Epithelial cell of proximal tubule (primary cell): ENCODE measurements around the gene ACSL1. TPM values are rescaled to one million over a fixed set of nuclear protein-coding genes. Genes with fewer than 3 reads are reported as not detected.
A peak's percentile ranks its signal among the peaks of the same experiment; 100 is the strongest.

Source experiments
- DNase-seq: peaks from one replicate; pipeline ENCODE4 v3.0.0-alpha.2; 2011; ENCODE audit warnings: low read depth
- H3K4me3 ChIP-seq: 2 replicates; pipeline ENCODE4 v1.5.1; 2011; ENCODE audit warnings: low read depth, mild to moderate bottlenecking, low read length
- total RNA-seq: library from RNA; depleted of rRNA; stranded (reverse); fragments of >200 nt; gene quantifications from 2 replicates; pipeline ENCODE4 v1.2.3, GENCODE V29; 2015
- TF ChIP-seq, protein P1 (sequence below): conservative IDR thresholded peaks from 2 replicates; pipeline ENCODE4 v1.5.1; 2012; ENCODE audit warnings: low read depth, mild to moderate bottlenecking, low read length

Gene ACSL1
- total RNA-seq, 1 donor from 2014 or later, result 18.5 TPM

- no peak overlapping the region for H3K4me3 ChIP-seq
- TF ChIP-seq, protein P1, sequence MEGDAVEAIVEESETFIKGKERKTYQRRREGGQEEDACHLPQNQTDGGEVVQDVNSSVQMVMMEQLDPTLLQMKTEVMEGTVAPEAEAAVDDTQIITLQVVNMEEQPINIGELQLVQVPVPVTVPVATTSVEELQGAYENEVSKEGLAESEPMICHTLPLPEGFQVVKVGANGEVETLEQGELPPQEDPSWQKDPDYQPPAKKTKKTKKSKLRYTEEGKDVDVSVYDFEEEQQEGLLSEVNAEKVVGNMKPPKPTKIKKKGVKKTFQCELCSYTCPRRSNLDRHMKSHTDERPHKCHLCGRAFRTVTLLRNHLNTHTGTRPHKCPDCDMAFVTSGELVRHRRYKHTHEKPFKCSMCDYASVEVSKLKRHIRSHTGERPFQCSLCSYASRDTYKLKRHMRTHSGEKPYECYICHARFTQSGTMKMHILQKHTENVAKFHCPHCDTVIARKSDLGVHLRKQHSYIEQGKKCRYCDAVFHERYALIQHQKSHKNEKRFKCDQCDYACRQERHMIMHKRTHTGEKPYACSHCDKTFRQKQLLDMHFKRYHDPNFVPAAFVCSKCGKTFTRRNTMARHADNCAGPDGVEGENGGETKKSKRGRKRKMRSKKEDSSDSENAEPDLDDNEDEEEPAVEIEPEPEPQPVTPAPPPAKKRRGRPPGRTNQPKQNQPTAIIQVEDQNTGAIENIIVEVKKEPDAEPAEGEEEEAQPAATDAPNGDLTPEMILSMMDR, result no peak
Observed at GRCh38 chr4:184752496-184753275, 73.1 kb downstream of the ACSL1 start.

DNA sequence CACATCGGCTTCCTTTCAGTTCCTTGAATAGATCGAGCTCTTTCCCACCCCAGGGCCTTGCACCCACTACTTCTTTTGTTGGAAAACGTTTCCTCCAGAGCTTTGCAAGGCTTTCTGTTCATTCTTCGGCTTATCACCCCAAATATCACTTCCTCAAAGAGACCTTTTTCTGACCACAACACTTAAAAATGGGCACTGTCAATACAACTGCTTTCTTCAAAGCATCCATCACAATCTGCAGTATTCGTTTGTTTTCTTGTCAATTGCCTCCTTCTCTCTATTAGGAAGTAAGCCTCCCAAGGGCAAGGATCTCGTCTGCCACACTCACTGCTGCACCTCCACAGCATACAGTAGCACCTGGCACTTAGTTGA, 74.2 kb downstream of the ACSL1 start:
- DNase-seq, result no peak
- TF ChIP-seq, protein P1, result no peak

More at GRCh38 chr4:184752496-184753275, 73.1 kb downstream of the ACSL1 start:
- DNase-seq, result no peak

GRCh38 chr4:184750926-184751584, 74.7 kb downstream of the ACSL1 start:
- no peak for DNase-seq

More for the DNA sequence above, 74.2 kb downstream of the ACSL1 start:
- H3K4me3 ChIP-seq, result no peak overlapping the region

GRCh38 chr4:184748251-184748652, 77.5 kb downstream of the ACSL1 start:
- TF ChIP-seq, protein P1, result no peak
- H3K4me3 ChIP-seq, result no peak overlapping the region
- no peak for DNase-seq

More at GRCh38 chr4:184750926-184751584, 74.7 kb downstream of the ACSL1 start:
- H3K4me3 ChIP-seq, result no peak overlapping the region
- TF ChIP-seq, protein P1, result no peak

DNA sequence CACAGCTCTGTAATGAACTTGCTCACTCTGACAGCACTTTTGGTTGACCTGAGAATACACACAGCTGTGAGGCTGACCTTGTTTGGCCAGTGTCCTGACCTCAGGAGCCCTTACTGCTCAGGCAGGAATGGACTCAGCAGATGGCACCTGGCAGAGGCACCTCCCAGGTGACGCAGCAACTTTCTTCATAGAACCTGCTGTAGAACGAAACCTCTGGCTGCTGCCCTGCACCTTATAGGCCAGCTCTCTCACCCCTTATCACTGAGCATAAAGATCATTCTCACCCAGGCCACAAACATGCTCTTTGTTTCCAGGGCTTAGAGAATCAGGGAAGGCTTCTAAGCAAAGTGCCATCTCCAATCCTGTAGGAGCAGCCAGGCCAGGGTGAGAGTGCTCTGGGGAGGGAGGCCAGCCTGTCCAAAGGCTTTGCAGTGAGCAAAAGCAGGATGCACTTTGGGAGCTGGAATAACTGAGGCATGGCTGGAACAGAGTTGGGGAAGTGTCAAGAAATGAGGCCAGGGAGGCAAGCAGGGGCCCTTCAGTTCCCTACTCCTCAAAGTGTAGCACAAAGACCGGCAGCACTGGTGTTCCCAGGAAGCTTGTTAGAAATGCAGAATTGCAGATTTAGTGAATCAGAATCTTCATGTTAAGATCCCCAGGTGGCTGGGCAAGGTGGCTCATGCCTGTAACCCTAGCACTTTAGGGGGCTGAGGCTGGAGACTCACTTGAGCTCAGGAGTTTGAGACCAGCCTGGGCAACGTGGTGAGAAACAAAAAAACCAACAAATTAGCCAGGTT, 78.5 kb downstream of the ACSL1 start:
- no peak for DNase-seq
- TF ChIP-seq, protein P1, result no peak
- no peak overlapping the region for H3K4me3 ChIP-seq

DNA sequence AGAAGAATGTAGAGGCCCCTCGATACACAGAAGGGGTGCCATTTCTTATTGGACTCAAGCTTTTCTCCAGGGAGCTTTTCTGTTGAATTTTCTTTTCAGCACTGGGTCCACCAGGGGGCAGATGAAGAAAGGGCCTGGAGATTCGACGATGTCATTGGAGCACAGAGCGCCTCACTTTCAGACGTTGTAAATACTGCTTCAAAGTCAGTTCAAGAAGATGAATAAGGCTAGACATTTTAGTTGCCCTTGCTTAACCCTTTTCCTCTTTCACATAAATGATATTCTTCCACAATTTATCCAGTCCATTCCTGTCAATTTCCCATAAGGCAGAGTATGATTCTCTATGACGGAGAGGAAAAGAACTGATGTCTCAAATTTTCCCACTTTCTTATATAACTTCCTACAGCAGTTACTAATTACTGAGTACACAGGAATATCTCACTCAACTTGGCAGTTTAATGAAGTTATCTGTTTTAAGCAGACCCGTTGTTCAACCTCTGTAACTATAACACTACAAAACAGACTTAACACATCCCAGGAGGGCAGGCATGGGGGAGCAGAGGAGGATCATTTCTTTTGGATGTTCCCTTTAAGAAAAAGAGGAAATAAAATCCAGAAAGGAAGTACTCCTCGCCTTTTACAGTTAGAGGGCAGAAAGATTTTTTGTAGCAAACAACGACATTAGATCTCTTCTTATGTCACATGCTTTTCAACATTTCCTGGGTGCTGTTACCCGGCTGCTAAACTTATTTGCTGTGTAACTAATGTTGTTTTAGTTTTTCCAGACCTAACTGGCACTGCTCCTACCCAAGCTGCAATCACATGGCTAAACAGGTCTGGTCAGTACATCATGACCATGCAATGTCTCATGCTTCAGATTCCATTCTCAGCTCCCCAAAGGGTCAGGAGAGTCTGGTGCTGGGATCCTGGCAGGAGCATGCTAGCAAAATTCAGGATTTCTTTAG, 79.7 kb downstream of the ACSL1 start:
- DNase-seq, result peak; percentile 80
- TF ChIP-seq, protein P1, result peak; percentile 86
- peak overlapping the region; percentile 5 for H3K4me3 ChIP-seq
